NCI-H187 treated with DMSO at 0.1 percent for 48 hours (cell line): ENCODE measurements around the gene GPC5.
"Not testable (repeated sequence)": the region's sequence is repeated elsewhere in the genome, so short reads cannot be mapped to it uniquely, and the experiment has no call there.

ENCODE experiments used
- DNase-seq: peaks from one replicate; lab custom pipeline; 2025; lab: John Stamatoyannopoulos, UW

The GPC5 gene

DNA sequence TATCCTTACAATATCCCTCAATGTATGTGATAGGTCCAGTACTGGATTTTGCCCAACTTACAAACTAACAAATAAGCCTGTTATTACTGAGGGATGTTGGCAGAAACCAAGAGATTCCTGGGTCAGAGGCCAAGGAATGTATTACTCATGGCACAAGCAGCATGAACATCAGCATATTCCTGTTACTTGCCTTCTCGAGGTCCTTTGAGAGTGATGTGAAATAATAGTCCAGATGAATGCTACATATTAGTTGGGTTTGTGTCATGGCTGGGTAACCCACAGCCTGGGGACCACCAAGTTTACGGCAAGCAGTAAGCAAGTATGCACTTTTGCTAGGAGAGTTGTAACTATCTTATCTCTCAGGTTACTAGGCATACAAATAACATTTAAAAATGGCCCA lies 1443.7 kb downstream of the GPC5 start:
- DNase-seq = no peak

GRCh38 chr13:92843549-92843948 lies 1445.1 kb downstream of the GPC5 start:
- DNase-seq = peak; percentile 9

- DNase-seq = no peak
Observed at GRCh38 chr13:92849381-92849780, 1451.0 kb downstream of the GPC5 start.

GRCh38 chr13:92864584-92865284 lies 1466.3 kb downstream of the GPC5 start:
- no peak for DNase-seq

DNA sequence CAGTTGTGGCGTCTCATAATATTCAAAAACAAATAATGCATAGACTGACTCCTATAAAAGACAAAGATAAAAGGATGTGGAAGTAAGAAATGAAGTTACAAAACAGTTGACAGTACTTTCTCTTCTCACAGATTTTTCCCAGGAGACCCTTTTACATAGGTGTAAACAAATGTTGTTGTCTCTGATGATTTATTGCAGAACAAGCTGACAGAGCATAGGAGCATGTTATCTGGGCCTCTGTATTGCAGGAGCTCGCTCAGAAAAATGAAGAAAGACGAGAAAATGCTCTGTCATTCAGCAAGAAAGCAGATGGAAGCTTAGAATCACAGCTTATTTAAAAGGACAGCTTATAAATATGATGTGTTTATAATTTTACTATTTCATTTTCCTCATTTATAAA lies 1474.6 kb downstream of the GPC5 start:
- DNase-seq = no peak

GRCh38 chr13:92886535-92887077 lies 1488.2 kb downstream of the GPC5 start:
- DNase-seq = no peak

- DNase-seq = no peak
Observed at GRCh38 chr13:92894447-92894846, 1496.0 kb downstream of the GPC5 start.

DNA sequence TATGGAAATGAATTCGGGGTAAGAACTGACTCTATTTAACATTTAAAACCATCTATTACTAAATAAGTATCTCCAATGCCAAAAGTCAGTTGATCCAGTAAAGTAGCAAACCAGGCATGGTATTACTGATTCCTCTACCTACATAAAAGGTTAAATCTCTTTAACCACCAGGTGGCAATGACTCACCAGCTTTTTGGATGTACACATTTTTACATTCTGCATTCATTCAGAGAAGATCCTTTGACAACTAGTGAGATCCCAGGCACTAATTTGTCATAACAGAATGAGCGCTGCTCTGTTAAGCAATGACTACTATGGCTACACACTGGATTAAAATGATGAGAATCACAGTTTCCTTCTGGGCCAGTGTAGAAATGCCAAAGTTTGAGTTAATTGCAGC lies 1498.4 kb downstream of the GPC5 start:
- DNase-seq = no peak

DNA sequence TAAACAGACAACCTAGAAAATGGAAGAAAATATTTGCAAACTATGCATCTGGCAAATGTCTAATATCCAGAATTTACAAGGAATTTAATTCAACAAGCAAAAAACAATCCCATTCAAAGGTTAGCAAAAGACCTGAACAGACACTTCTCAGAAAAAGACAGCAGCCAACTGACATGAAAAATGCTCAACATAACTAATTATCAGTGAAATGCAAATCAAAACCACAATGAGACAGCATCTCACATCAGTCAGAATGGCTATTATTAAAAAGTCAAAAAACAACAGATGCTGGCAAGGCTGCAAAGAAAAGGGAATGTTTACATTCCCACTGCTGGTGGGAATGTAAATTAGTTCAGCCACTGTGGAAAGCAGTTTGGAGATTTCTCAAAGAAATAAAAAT lies 1500.5 kb downstream of the GPC5 start:
- DNase-seq = not testable (repeated sequence)

DNA sequence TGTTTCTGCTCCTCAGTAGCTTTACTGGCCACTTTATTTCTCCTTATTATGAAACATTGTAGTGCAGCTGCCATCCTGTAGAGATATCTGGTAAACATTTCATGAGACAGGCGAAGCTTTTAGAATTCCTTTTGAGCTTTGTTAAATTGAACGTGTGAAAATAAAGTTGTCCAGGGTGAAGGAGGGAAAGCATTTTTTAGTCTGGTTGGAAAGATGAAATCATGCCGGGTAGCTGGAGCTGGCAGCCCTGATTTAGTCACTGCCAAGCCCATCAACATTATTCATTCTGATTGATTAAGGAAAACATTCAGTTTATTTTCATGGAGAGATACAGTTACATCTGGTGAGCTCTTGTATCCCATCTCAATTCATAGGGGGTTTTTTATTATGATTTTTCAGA lies 1502.0 kb downstream of the GPC5 start:
- DNase-seq = no peak

GRCh38 chr13:92901739-92902138 lies 1503.3 kb downstream of the GPC5 start:
- no peak for DNase-seq

DNA sequence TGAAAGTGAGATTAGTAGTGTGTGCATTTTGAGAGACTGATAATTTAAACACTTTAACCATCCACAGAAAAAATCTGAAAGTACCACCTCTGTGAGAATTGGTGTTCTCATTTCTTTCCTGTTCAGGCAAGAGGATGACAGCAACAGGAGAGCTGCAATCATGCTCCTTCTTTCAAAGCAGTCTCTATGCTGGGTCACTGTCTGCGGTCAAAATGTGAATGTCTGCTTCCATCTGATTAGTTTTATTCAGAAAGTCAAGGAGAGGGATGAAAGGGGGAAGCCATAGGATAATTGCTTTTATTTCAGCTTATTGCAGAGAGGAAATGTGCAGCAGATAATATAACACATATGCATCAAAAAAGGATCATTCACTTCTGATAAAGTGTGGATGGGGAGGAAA lies 1514.2 kb downstream of the GPC5 start:
- DNase-seq = no peak

DNA sequence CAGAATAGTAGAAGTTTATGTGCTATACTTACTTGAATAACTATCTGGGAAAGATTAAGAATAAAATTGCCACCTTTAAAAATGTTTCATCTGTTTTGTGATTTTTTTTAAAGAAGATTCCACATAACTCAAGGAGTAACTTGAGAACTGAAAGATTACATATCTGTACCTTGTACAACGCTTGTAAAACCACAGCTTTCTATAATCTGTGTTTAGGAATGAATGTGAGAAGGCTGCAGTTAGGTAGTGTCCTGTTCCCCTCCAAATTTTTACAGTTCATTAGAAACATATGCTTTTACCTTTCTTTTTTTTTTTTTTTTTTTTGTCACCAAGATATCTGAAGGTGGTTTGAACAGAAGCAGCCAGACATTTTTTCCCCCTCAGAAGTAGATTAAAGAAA lies 1515.4 kb downstream of the GPC5 start:
- no peak for DNase-seq
